Esophagus squamous epithelium (tissue), 4 donors: ENCODE measurements around the gene FBXO47.

Experiments used
- POLR2A ChIP-seq, 4 donors: fragments of 450-650 bp; IDR thresholded peaks; one replicate each; pipeline ENCODE4 v1.6.1; 2017; ENCODE audit warnings: antibody characterized with exemption in 4 of 4, mild to moderate bottlenecking in 4 of 4, moderate library complexity in 3 of 4
- TF ChIP-seq, protein P1 (sequence below), 6 experiments: fragments of 450-650 bp in 4 of 6; fragments of 200-600 bp in 2 of 6; sonication (generic) in 2 of 6; IDR thresholded peaks; one replicate each; pipeline ENCODE4 v1.5.1; 2016 to 2019; ENCODE audit warnings: antibody characterized with exemption in 6 of 6, mild to moderate bottlenecking in 4 of 6, moderate library complexity in 4 of 6

DNA sequence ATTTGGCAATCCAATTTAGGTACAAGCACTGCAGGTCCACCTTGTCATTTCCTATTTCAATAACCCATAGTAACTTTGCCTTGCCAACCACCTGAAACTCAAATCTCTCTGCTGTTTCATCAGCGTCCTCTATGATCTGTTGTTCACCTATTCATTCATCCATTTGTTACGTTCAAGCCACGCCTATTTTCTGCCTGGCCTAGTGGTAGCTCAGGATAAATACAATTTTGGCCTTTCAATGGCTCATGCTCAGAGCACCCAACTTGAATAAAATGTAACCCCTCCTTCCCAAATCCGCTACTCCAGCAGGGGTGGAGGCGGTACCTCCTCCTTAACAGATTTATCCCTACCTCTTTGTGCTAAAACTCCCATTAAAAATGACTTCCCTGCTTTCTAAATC lies 3.6 kb upstream of the FBXO47 start:
- TF ChIP-seq, protein P1, sequence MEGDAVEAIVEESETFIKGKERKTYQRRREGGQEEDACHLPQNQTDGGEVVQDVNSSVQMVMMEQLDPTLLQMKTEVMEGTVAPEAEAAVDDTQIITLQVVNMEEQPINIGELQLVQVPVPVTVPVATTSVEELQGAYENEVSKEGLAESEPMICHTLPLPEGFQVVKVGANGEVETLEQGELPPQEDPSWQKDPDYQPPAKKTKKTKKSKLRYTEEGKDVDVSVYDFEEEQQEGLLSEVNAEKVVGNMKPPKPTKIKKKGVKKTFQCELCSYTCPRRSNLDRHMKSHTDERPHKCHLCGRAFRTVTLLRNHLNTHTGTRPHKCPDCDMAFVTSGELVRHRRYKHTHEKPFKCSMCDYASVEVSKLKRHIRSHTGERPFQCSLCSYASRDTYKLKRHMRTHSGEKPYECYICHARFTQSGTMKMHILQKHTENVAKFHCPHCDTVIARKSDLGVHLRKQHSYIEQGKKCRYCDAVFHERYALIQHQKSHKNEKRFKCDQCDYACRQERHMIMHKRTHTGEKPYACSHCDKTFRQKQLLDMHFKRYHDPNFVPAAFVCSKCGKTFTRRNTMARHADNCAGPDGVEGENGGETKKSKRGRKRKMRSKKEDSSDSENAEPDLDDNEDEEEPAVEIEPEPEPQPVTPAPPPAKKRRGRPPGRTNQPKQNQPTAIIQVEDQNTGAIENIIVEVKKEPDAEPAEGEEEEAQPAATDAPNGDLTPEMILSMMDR (IDR thresholded peaks at IDR 0.05): no peak
- TF ChIP-seq POLR2A (IDR thresholded peaks at IDR 0.05): no peak
